ENCODE measurements around the gene PRDM1. TPM values are rescaled to one million over a fixed set of nuclear protein-coding genes. Genes with fewer than 3 reads are reported as not detected.

Gene PRDM1
- total RNA-seq, 4 donors from 2014 or later, result 5.3 to 13.4 (median 10.6) TPM

GRCh38 chr6:106110164-106110826 lies 24.2 kb downstream of the PRDM1 start:
- no peak for TF ChIP-seq CTCF (IDR thresholded peaks at IDR 0.05; ENCODE audit: low read depth)

- TF ChIP-seq CTCF (IDR thresholded peaks at IDR 0.05; ENCODE audit: low read depth), result no peak
These were observed 26.3 kb downstream of the PRDM1 start for GRCh38 chr6:106112433-106112832.

GRCh38 chr6:106113256-106113959 lies 27.3 kb downstream of the PRDM1 start:
- TF ChIP-seq CTCF (IDR thresholded peaks at IDR 0.05; ENCODE audit: low read depth), result no peak

- no peak for TF ChIP-seq CTCF (IDR thresholded peaks at IDR 0.05; ENCODE audit: low read depth)
These were observed 28.4 kb downstream of the PRDM1 start for GRCh38 chr6:106114492-106114891.

DNA sequence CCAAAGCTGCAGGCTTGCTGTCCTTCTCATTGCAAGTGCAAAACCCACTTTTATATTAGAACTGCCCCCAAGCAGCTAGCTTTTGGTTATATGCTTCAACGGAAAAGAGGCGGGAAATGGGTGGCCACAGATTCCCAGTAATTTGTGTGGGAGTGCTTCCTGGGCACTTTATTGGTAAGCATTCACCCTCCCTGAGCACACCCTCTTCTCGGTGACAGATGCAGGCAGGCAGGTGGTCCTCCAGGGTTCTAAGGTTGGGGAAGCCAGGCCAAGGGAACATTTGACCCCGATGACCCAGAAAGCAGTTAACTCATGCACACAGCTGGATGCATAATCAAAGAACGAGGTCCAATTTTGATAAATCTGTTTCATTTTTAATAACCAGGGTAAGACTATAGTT lies 29.1 kb downstream of the PRDM1 start:
- TF ChIP-seq CTCF (IDR thresholded peaks at IDR 0.05; ENCODE audit: low read depth), result no peak

- TF ChIP-seq CTCF (IDR thresholded peaks at IDR 0.05; ENCODE audit: low read depth), result no peak
These were observed 30.1 kb downstream of the PRDM1 start for GRCh38 chr6:106116125-106116832.

- TF ChIP-seq CTCF (IDR thresholded peaks at IDR 0.05; ENCODE audit: low read depth), result no peak
These were observed 31.4 kb downstream of the PRDM1 start for GRCh38 chr6:106117579-106117978.

Data from subcutaneous adipose tissue (tissue), 4 donors.